Middle frontal gyrus (tissue), 1 donor: ENCODE measurements around the gene HSD11B2.
"Not testable (repeated sequence)": the region's sequence is repeated elsewhere in the genome, so short reads cannot be mapped to it uniquely, and the experiment has no call there.

Experiments used
- DNase-seq: peaks from one replicate; pipeline ENCODE4 v3.0.0-alpha.2; 2015; ENCODE audit warnings: low spot score; ENCODE audit errors: extremely low spot score

Gene HSD11B2

GRCh38 chr16:67413978-67414911 is 16.7 kb upstream of the HSD11B2 start:
- no peak for DNase-seq

- DNase-seq, result not testable (repeated sequence)
Measured at GRCh38 chr16:67415421-67415820, 15.5 kb upstream of the HSD11B2 start.

GRCh38 chr16:67415872-67416793 is 14.8 kb upstream of the HSD11B2 start, which contains the start of gene ZDHHC1:
TSS of gene ZDHHC1 (minus strand) at chr16:67416477. CDS start at chr16:67407775, 8,702 bp downstream.
- no peak for DNase-seq

GRCh38 chr16:67417333-67418061 is 13.4 kb upstream of the HSD11B2 start:
- DNase-seq, result no peak

GRCh38 chr16:67419502-67419901 is 11.4 kb upstream of the HSD11B2 start:
- DNase-seq, result no peak

- no peak for DNase-seq
Measured at GRCh38 chr16:67419931-67420330, 11.0 kb upstream of the HSD11B2 start.

GRCh38 chr16:67421030-67421429 is 9.9 kb upstream of the HSD11B2 start:
- DNase-seq, result no peak

GRCh38 chr16:67423015-67423414 is 7.9 kb upstream of the HSD11B2 start:
- DNase-seq, result no peak

GRCh38 chr16:67423611-67424260 is 7.2 kb upstream of the HSD11B2 start:
- no peak for DNase-seq

- no peak for DNase-seq
Measured at GRCh38 chr16:67424261-67424615, 6.7 kb upstream of the HSD11B2 start.

- DNase-seq, result no peak
Measured at GRCh38 chr16:67425061-67425460, 5.9 kb upstream of the HSD11B2 start.

GRCh38 chr16:67425580-67425979 is 5.3 kb upstream of the HSD11B2 start:
- no peak for DNase-seq

GRCh38 chr16:67426022-67426421 is 4.9 kb upstream of the HSD11B2 start:
- no peak for DNase-seq

GRCh38 chr16:67426950-67427349 is 4.0 kb upstream of the HSD11B2 start:
- no peak for DNase-seq

- DNase-seq, result no peak
Measured at GRCh38 chr16:67428146-67428731, 2.7 kb upstream of the HSD11B2 start.

GRCh38 chr16:67429053-67429798 is 1.7 kb upstream of the HSD11B2 start:
- DNase-seq, result no peak

- no peak for DNase-seq
Measured at GRCh38 chr16:67429799-67430503, 970 bp upstream of the HSD11B2 start.

GRCh38 chr16:67430504-67430976 is 381 bp upstream of the HSD11B2 start:
- DNase-seq, result no peak
